CD4-positive, alpha-beta T cell treated with Interleukin-12 subunit alpha and Interleukin-12 subunit beta, for 1 hour (primary cell): ENCODE data around the gene DUSP9.
"Not testable (repeated sequence)": the region's sequence is repeated elsewhere in the genome, so short reads cannot be mapped to it uniquely, and the experiment has no call there.

Source experiments
- DNase-seq: peaks from one replicate; pipeline ENCODE4 v3.0.0-alpha.2; 2020

Gene DUSP9

DNA sequence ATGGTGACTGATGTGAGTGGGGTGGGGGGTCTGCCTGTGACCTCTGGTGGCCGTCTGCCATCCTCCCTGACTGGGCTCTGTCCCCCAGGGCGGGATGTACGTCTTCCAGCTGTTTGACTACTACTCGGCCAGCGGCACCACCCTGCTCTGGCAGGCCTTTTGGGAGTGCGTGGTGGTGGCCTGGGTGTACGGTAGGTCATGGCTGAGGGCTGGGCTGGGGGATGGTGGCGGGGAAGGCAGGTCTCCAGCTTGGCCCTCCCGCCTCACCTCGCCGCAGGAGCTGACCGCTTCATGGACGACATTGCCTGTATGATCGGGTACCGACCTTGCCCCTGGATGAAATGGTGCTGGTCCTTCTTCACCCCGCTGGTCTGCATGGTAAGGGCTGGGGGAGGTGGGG is 47.3 kb downstream of the DUSP9 start:
- not testable (repeated sequence) for DNase-seq

- DNase-seq = no peak
Observed at GRCh38 chrX:153694687-153695270, 47.8 kb downstream of the DUSP9 start.

- no peak for DNase-seq
Observed at GRCh38 chrX:153696100-153696499, 49.1 kb downstream of the DUSP9 start.

DNA sequence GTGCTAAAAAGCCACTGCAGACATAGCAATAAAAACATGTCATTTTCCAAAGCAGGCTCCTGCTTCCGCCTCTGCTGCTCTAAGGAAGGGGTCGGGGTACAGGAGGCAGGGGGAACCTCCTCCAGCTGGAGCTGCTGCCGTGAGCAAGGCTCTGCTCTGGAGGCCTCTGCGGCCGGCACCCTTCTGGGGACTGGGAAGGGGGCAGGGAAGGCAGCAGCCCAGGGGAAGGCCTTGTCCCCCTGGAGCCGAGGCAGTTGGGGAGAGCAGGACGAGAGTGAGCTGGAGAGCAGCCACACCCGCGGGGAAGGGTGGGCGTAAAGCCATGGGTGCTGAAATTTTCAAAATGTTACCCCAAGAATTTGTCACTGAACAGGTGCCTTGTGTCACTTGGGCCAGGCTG is 49.5 kb downstream of the DUSP9 start:
- DNase-seq = not testable (repeated sequence)

DNA sequence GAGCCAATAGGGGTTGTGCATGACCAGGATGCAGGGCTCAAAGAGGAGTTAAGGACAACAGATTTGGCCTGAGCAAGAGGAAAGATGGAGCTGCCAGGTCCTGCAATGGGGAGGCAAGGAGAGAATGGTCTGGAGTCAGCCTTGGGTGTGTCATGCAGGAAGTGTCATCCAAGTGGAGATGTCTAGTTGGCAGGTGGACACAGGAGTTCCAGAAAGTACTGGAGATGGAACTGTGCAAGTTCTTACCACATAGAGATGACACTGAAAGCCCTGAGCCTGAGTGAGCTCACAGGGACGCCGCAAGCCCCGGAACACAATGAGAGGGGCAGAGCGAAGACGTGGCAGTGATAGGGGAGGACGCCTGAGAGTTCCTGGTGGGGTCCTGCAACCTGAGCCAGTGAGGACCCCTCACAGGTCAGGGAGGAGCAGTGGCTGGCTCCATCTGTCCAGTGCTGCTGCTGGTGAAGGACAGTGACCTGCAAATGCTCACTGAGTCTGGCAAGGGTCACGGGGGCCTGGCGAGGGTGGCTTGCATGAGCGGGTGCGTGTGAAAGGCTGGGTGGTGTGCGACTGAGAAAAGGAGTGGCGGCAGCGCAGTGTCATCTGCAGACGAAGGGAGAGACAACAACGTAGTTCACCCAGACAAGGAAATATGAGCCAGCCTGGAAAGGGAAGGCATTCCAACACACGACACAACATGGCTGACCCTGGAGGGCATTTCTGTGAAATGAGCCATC is 50.2 kb downstream of the DUSP9 start:
- DNase-seq = not testable (repeated sequence)

DNA sequence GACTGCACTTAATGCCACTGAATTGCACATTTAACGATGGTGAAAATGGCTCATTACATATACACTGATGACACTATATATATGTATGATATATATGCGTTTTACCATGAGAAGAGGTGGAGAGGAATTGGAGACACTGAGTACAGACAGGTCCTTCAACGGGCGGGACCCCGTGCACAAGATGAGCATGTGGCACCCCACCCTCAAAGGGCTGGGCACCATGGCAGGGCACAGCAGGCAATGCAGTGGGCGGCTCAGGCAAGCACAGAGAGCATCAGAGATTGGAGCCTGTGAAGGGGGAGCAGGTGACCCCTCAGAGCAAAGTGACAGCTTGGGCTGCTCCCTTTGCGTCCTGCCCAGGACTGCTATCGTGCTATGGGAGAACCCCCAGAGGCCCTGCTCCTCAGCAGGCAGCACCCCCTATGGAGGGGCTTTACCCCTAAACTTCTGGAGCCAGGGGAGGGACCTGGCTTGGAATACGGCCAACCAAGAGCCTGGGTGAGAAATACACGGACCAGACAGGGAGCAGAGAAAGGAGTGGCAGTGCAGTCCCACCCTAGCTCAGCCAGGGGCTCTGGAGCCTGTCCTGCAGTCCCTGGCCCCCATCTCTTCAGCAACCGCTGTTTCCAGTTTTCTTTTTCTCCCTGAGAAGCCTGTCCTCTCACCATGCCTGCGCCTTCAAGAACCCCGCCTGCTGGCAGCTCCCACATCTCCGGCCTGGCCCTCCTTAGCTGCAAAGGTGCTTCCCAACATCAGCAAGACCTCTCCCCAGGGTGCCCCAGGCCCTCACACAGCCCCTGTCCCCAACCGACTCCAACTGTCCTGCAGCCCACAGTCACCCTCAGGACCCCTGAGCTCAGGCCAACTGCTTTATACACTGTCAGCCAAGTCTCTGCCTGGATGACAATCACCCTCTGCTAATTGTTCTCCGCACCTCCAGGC is 51.2 kb downstream of the DUSP9 start:
- no peak for DNase-seq

- not testable (repeated sequence) for DNase-seq
Observed at GRCh38 chrX:153699210-153699783, 52.3 kb downstream of the DUSP9 start.

DNA sequence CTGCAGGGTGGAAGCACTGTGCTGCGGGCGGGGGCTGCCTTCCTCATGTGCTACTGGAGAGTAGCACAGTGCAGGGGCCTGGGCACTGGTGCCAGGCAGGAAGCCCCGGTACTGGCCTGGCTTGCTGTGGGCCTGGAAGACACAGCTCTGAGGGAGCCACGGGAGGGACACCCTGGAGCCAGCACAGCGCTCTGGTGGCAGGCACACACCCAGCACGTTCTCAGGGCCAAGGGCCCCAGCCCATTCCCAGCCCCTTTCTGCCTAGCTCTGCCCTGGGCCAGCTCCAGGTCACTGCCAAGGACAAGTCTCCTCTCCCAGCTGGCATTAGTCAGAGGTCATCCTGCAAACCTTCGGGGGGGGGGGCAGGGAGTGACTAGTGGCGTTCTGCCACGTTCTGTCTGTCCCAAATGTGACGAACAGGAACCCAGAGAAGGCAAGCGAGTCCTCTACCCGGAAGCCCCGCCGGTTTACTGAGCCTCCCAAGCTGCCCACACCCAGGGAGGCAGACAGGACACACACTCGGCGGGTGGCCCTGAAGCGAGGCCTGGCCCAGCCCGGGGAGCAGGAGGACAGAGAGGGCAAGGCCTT is 52.9 kb downstream of the DUSP9 start:
- DNase-seq = not testable (repeated sequence)

GRCh38 chrX:153700376-153700945 is 53.5 kb downstream of the DUSP9 start:
- DNase-seq = no peak
